Measurements from ENCODE around the gene ERICH6.

The ERICH6 gene

DNA sequence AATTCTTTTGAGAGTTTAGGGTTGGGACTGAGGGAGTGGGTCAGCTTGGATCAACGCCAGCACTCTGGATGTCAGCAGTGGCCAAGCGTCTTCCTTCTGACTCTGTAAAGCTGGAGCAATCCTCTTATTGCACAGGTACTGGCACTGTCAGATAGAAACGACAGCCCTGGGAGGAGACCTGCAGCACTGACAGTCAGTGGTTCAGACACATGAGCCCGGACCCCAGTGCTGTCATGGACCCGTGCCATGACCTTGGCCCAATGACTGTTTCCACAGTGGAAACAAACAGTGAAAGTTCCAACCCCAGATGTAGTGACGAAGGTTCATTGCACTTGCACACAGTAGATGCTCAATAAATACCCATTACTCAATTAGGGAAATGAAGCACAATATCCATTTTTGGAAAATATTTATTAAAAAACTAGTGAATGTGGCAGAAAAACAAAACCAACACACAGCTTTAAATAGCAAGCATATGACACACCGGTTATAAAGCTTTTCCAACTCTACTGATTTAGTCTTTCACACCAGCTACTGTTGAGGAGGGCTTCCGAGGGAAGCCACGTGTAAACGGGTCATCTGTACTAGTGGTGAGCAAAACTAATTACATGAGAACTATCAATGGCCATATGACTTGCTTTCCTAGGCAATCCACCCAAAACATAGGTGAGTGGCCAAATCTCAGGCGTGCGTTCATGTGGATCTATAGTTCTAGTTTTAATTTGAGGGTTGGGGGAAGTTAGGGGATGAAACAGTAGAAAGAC, 37.2 kb upstream of the ERICH6 start:
- no peak for TF ChIP-seq POLR2A (IDR thresholded peaks at IDR 0.05; ENCODE audit: low read length)
- no peak for TF ChIP-seq GATA1 (IDR thresholded peaks at IDR 0.05; ENCODE audit: low read depth, low read length)
- DNase-seq: no peak

DNA sequence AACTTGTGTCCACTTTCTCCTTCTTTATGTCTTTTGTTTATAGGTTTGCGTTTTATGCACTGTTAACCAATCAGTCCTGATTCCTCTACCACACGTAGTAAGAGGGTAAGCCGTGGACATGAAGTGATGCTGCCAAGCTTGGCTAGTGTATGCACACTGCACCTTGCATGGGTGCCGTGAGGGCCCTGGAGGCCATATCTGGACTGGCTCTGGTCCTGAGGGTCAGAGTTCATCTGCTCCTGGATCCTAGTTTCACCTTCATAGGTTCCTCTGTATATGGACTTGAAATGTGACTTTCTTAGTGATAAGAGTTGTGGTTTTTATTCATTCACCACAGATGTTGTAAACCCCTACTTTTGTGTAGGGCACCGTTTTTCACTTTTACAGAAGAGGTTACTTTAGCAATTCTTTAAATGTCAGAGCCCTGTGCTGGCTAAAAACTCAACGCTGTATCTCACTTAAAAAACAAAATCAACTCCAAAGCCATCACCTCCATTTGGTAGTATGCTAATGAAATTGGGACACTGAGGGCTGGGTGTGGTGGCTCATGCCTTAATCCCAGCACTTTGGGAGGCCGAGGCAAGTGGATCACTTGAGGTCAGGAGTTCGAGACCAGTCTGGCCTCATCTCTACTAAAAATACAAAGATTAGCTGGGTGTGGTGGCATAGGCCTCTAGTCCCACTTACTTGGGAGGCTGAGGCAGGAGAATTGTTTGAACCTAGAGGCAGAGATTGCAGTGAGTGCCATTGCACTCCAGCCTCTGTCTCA, 36.3 kb upstream of the ERICH6 start:
- TF ChIP-seq POLR2A (IDR thresholded peaks at IDR 0.05; ENCODE audit: low read length): no peak
- no peak for TF ChIP-seq GATA1 (IDR thresholded peaks at IDR 0.05; ENCODE audit: low read depth, low read length)
- DNase-seq: peak in 1 of 2 experiments; percentile 36

GRCh38 chr3:150739200-150739863, 35.6 kb upstream of the ERICH6 start:
- DNase-seq: peak; percentile 44 to 66
- TF ChIP-seq GATA1 (IDR thresholded peaks at IDR 0.05; ENCODE audit: low read depth, low read length): no peak
- no peak for TF ChIP-seq POLR2A (IDR thresholded peaks at IDR 0.05; ENCODE audit: low read length)

DNA sequence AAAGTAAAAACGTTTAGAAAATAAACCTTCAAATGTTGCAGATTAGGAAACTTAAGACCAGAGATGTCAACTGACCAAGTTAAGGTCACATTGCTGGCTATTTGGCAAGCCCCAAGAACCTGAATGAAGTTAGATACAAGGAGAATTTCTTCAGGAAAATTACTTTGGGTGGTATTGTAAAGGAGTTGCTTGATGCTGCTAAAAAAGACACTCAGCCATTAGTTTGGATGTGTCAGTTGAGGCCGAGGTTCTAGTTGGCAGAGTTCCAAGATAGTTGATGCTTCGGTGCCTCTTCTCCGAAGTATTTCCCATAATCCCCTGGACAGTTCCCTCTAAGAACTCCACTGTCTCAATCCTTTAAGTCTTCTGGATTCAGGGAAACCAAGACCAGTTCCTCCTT, 35.0 kb upstream of the ERICH6 start:
- TF ChIP-seq GATA1 (IDR thresholded peaks at IDR 0.05; ENCODE audit: low read depth, low read length) (no peak), POLR2A (IDR thresholded peaks at IDR 0.05; ENCODE audit: low read length) (no peak)
- DNase-seq: peak; percentile 58 to 82

- TF ChIP-seq GATA1 (IDR thresholded peaks at IDR 0.05; ENCODE audit: low read depth, low read length): no peak
- peak; percentile 27 for TF ChIP-seq POLR2A (IDR thresholded peaks at IDR 0.05; ENCODE audit: low read length)
- peak; percentile 90 to 92 for DNase-seq
These were observed 34.4 kb upstream of the ERICH6 start for GRCh38 chr3:150737874-150738679.

DNA sequence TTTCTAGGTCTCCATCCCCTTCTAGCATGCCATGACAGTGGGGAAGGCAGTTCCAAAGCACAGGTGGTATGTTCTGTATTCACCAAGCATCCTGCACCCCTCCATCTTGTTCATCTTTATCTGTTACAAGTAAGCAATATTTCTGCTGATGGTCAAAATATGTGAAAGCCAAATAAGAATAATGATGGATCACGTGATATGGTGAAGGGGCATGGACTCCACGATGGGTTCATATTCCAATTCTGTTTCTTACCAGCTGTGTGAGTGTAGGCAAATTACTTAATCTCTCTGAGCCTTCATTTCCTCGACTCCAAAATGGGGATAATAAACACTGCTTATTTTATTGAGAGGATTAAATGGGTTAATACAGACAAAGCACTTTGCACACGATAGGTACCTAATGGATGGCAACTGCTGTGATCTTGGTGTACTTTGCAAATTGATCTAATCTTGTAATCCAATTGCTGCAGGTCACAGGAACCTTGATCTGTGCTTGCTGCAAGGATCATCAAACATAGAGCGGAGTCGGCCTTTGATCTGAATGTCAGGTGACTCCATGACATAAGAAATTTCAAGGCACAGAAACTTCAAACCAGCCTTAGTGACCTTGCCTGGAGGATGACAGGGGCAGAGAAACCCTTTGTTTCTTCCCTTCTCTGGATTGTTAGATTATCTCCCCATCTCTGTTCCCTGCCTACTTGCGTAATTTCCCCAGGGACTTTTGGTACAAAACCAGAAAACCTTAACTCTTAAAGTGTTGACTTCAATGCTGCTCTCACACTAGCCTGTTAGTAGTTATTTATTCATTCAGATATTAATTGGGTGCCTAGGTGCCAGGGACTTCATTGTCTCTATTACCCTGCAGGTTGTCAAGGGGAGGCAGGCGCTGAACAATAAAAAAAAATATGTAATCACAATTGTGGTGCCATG, 33.4 kb upstream of the ERICH6 start:
- peak; percentile 33 to 55 for DNase-seq
- TF ChIP-seq GATA1 (IDR thresholded peaks at IDR 0.05; ENCODE audit: low read depth, low read length) (no peak), POLR2A (IDR thresholded peaks at IDR 0.05; ENCODE audit: low read length) (no peak)

- no peak for TF ChIP-seq POLR2A (IDR thresholded peaks at IDR 0.05; ENCODE audit: low read length)
- no peak for DNase-seq
These were observed 32.6 kb upstream of the ERICH6 start for GRCh38 chr3:150736316-150736719.

- no peak for TF ChIP-seq POLR2A (IDR thresholded peaks at IDR 0.05; ENCODE audit: low read length)
- no peak for TF ChIP-seq GATA1 (IDR thresholded peaks at IDR 0.05; ENCODE audit: low read depth, low read length)
- no peak for DNase-seq
These were observed 31.0 kb upstream of the ERICH6 start for GRCh38 chr3:150734795-150735119.

- peak in 1 of 2 experiments; percentile 49 for DNase-seq
These were observed 30.4 kb upstream of the ERICH6 start for GRCh38 chr3:150733936-150734794.

DNA sequence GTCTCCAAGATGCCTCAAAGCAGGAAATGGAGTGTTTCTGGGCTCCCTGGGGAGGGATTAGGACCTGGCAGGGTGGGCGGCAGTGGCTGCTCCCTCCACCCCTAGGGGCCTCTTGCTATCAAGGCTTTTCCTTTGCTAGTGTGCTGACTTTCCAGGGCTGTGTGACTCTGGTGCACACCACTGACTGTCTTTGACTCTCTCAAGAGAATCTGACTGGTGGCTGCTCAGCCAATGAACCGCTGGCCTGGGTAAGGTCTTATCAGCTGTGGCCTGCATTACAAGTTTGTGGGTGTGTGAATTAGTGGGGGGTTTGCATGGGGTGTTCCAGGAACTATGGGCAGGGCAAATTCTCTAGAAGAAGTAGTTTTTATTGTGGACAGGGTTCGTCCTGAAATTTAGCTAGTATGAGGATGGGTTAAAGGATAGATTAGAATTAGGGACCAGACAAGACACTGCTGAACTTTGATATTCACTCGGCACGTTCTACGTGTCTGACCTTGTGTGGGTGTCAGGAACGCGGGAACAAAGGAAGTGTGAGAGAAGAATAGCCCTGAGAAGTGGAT, 29.7 kb upstream of the ERICH6 start:
- TF ChIP-seq GATA1 (IDR thresholded peaks at IDR 0.05; ENCODE audit: low read depth, low read length) (peak; percentile 86), POLR2A (IDR thresholded peaks at IDR 0.05; ENCODE audit: low read length) (peak; percentile 98)
- DNase-seq: peak; percentile 96 to 98

More at GRCh38 chr3:150733936-150734794, 30.4 kb upstream of the ERICH6 start:
- TF ChIP-seq GATA1 (IDR thresholded peaks at IDR 0.05; ENCODE audit: low read depth, low read length) (no peak), POLR2A (IDR thresholded peaks at IDR 0.05; ENCODE audit: low read length) (no peak)

DNA sequence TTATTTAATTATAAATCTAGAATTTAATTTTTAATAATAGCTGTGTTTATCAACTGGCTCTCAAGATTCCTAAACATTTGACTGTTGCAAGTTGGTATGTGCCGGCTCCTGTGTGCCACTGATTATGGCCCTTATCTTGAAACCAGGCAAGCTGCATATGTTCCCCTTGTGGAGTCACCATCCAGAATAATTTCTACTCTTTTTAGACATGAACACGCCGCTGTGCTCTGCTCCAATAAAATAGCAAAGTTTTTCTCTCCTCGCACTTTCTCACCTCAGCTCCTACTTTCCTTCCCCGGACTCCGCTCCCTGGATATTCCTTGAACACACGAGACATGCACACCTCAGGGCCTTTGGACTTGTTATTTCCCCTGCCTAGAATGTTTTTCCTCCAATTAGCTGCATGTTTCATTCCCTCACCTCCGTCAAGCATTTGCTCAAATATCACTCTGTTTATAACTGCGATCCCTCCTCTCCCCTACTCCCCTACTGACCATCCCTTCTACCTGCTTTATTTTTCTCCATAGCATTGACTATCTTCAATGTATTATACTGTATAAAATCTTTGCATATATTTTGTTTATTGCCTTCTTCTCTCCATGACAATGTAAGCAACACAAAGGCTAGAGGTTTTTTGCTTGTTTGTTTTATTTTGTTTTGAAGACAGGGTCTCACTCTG, 26.1 kb upstream of the ERICH6 start:
- peak; percentile 65 for TF ChIP-seq GATA1 (IDR thresholded peaks at IDR 0.05; ENCODE audit: low read depth, low read length)
- peak; percentile 72 for TF ChIP-seq POLR2A (IDR thresholded peaks at IDR 0.05; ENCODE audit: low read length)
- peak; percentile 95 to 97 for DNase-seq

Measured in erythroblast (primary cell).